Measurements from ENCODE around the gene MAPKBP1. TPM values are rescaled to one million over a fixed set of nuclear protein-coding genes. Genes with fewer than 3 reads are reported as not detected.

MAPKBP1 gene
- total RNA-seq, 2 experiments from 2014 or later: 16.1 to 16.6 TPM

DNA sequence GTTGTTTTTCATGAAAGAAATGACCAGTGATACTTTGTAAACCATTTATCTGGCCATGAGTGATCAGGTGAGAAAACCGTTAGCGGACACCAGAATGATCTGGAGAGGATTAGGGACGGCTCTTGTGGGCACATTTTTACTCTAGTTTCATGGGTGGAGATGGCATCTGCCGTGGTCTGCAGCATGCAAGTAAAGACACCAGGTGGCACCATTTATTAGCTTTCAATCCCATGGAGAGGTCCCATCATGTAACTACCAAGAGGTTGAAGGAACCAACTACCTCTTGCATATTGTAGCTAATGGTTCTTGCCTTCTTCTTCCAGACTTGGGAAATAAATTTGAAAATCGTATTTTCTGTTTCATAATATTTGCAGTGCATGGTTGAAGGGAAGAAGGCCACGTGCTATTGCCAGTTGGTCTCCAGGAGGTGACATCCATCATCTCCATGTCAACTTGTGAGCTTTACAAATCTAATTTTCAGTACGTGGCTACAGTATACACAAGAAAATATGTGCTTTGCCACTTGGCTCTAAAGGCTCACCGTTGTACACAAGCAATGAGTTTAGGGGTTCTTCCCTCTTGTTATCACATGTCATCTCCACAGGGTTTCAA lies 1.5 kb upstream of the MAPKBP1 start:
- CTCF ChIA-PET: interaction anchor here (0.6 to 11.6 kb wide), 34 partner anchors 11 to 346 kb away, joined by 3 to 283 read pairs (median 6); partner anchors contain the start of genes EHD4, JMJD7 and TYRO3

DNA sequence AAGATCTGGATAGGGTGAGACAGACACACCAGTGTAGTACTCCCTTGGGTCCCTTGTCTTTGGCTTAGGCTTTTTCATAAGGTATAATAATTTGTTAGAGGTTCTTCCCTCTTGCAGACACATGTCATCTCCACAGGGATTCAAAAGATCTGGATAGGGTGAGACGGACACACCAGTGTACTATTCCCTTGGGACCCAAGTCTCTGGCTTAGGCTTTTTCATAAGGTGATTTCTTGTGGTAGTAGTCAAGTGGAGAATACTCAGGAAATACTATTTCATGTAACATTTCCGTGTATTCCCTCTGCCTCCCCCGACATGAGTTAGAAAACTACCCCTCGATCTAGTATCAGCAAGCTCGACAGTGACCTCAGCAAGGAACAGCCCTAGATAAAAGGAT lies 954 bp upstream of the MAPKBP1 start:
- no peak for DNase-seq
- intact Hi-C loops (cut with micrococcal nuclease): loop anchor here (5.0 kb wide), 1 partner anchor 216 kb away; the partner anchor contains the start of gene TYRO3
- Mint-ChIP-seq H3K4me1 (ENCODE audit: low read depth) (peaks cover 47% of the 10 kb centered on the region), H3K36me3 (no peaks in the 10 kb centered on the region), H3K27me3 (no peaks in the 10 kb centered on the region), H3K27ac (peak overlapping the region; percentile 95), H3K9me3 (no peaks in the 10 kb centered on the region), H3K4me3 (peak overlapping the region; percentile 92)
- ChIA-PET CTCF (interaction anchor here (0.7 to 11.6 kb wide), 41 partner anchors 11 to 346 kb away, joined by 3 to 283 read pairs (median 6); partner anchors contain the start of genes EHD4, JMJD7, MGA and TYRO3), POLR2A (interaction anchor here (1.0 to 2.2 kb wide), 7 partner anchors 10 to 199 kb away, joined by 3 to 10 read pairs (median 4); partner anchors contain the start of genes EHD4 and MGA)

More for the DNA sequence above, 1.5 kb upstream of the MAPKBP1 start:
- no peaks in the 10 kb centered on the region for H3K36me3 Mint-ChIP-seq
- no peaks in the 10 kb centered on the region for H3K9me3 Mint-ChIP-seq
- intact Hi-C loops (cut with micrococcal nuclease): loop anchor here (5.0 kb wide), 1 partner anchor 216 kb away; the partner anchor contains the start of gene TYRO3
- peak overlapping the region; percentile 95 for H3K27ac Mint-ChIP-seq
- H3K4me1 Mint-ChIP-seq (ENCODE audit: low read depth): peaks cover 42% of the 10 kb centered on the region
- H3K4me3 Mint-ChIP-seq: peak overlapping the region; percentile 92
- POLR2A ChIA-PET: interaction anchor here (1.5 kb wide), 1 partner anchor 11 kb away, joined by 6 read pairs; no protein-coding TSS in a partner anchor
- no peaks in the 10 kb centered on the region for H3K27me3 Mint-ChIP-seq
- DNase-seq: peak; percentile 71

DNA sequence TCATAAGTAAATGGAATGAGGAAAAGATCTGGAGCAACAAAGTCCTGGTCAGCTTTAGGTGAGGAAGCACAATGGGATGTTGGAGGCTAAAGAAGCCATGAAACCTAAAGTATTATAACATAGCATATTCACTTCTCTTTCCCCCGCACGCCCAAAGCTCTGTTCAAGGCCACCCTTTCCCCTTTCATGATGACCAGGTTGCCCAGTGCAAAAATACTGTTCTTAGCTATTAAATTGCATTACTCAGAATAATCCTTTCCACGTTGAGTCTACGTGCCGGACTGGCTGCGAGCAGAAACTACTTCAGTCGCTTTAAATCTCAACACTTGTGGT lies 589 bp upstream of the MAPKBP1 start:
- H3K9me3 Mint-ChIP-seq: no peaks in the 10 kb centered on the region

DNA sequence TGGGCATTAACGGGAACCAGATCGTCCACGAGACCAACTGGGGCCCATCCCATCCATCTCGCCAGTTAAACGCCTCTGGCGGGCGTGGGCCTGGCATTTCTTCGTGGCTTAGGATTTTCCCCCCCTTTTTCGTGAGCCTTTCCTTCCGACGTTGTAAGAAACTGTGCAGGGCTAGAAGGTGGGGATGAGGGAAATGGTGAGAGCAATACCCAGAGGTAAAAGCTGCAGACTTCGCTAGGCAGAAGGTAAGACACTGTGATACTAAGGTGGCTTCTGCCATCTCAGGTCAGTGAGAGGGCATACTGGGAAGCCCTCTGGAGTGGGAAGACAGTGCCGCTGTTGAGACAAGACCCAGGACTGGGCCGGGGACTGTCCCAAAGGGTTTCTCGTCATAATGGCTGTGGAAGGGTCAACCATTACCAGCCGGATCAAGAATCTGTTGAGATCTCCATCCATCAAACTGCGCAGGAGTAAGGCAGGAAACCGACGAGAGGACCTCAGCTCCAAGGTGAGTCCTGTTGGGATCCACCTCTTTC lies 666 bp downstream of the MAPKBP1 start:
- intact Hi-C loops (cut with micrococcal nuclease): loop anchor here (1.0 to 5.0 kb wide), 9 partner anchors 36 to 284 kb away; partner anchors contain the start of genes JMJD7, MGA and TYRO3
- Mint-ChIP-seq H3K27ac (peak overlapping the region; percentile 95), H3K4me1 (ENCODE audit: low read depth) (peaks cover 62% of the 10 kb centered on the region), H3K36me3 (no peaks in the 10 kb centered on the region), H3K4me3 (peak overlapping the region; percentile 92), H3K9me3 (no peaks in the 10 kb centered on the region), H3K27me3 (no peaks in the 10 kb centered on the region)
- ChIA-PET POLR2A (interaction anchor here (0.5 to 2.2 kb wide), 11 partner anchors 16 to 197 kb away, joined by 3 to 10 read pairs (median 3); partner anchors contain the start of genes EHD4 and MGA), CTCF (interaction anchor here (0.8 to 11.6 kb wide), 25 partner anchors 9 to 310 kb away, joined by 3 to 283 read pairs (median 8); partner anchors contain the start of genes JMJD7, MGA and TYRO3)
- no peak for DNase-seq

More for the DNA sequence above, 589 bp upstream of the MAPKBP1 start:
- POLR2A ChIA-PET: interaction anchor here (1.0 to 2.2 kb wide), 9 partner anchors 10 to 199 kb away, joined by 3 to 10 read pairs (median 4); partner anchors contain the start of genes EHD4 and MGA
- intact Hi-C loops (cut with micrococcal nuclease): loop anchor here (1.0 to 5.0 kb wide), 9 partner anchors 38 to 286 kb away; partner anchors contain the start of genes JMJD7, MGA and TYRO3
- H3K4me1 Mint-ChIP-seq (ENCODE audit: low read depth): peaks cover 51% of the 10 kb centered on the region
- CTCF ChIA-PET: interaction anchor here (0.6 to 11.6 kb wide), 43 partner anchors 10 to 501 kb away, joined by 3 to 283 read pairs (median 6); partner anchors contain the start of genes EHD4, JMJD7, MGA and RPAP1
- H3K36me3 Mint-ChIP-seq: no peaks in the 10 kb centered on the region
- peak overlapping the region; percentile 95 for H3K27ac Mint-ChIP-seq
- no peaks in the 10 kb centered on the region for H3K27me3 Mint-ChIP-seq
- peak overlapping the region; percentile 92 for H3K4me3 Mint-ChIP-seq
- no peak for DNase-seq

DNA sequence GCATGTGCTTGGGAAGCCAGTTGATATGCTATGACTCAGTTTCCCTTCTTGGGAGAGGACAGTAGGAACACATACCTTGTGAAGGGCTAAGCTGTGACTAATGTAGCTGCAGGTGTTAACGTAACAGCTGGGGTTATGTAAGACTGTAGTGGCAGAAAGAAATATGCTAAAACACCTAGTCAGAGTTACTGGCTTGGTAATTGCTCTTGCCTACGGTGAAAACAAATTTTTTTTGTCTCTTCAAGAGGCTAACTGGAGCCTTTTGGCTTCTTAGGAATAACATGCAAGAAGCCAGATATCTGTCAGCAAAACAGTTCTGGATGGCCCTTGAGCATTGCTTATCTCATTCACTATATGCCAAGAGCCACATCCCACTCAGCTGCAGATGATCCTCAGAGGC lies 1.4 kb downstream of the MAPKBP1 start:
- ChIA-PET POLR2A (interaction anchor here (1.4 kb wide), 1 partner anchor 26 kb away, joined by 4 read pairs; no protein-coding TSS in a partner anchor), CTCF (interaction anchor here (1.3 to 11.6 kb wide), 5 partner anchors 9 to 218 kb away, joined by 4 to 283 read pairs (median 16); partner anchors contain the start of gene TYRO3)
- DNase-seq: no peak
- no peaks in the 10 kb centered on the region for H3K9me3 Mint-ChIP-seq
- intact Hi-C loops (cut with micrococcal nuclease): loop anchor here (2.0 kb wide), 2 partner anchors 115 to 195 kb away; partner anchors contain the start of gene MGA
- H3K27ac Mint-ChIP-seq: no peak overlapping the region
- H3K36me3 Mint-ChIP-seq: no peaks in the 10 kb centered on the region
- H3K27me3 Mint-ChIP-seq: no peaks in the 10 kb centered on the region
- H3K4me1 Mint-ChIP-seq (ENCODE audit: low read depth): peaks cover 67% of the 10 kb centered on the region
- H3K4me3 Mint-ChIP-seq: peak overlapping the region; percentile 92

DNA sequence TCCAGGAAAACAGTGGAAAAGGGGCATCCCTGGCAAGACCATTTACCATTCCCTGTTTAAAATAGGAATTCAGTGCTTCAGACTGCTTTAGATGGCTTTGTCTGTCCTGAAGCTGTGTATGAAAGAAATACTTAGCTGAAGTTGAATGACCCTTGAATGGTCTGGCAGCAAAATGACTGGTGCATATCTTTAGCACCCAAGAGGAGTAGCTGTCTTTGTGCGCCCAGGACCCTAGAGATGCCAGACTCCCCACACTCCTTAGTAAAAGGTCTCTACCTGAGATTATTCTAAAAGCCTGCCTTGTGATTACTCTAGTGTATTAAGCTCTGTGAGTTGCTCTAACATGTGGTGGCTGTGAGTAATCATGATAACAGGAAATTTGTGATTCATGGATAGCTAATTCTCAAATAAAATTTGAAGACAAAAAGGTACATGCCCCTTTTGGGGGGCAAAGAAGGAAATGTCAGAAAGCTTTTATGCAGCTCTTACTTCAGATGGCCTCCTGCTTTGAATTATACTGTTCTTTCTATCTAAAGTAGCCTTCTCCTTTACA lies 3.2 kb downstream of the MAPKBP1 start:
- DNase-seq: no peak
- ChIA-PET CTCF (interaction anchor here (0.7 to 11.6 kb wide), 4 partner anchors 34 to 358 kb away, joined by 3 to 283 read pairs (median 3); no protein-coding TSS in a partner anchor), POLR2A (interaction anchor here (0.9 kb wide), 1 partner anchor 12 kb away, joined by 3 read pairs; no protein-coding TSS in a partner anchor)
- no peak overlapping the region for H3K27ac Mint-ChIP-seq
- no peaks in the 10 kb centered on the region for H3K9me3 Mint-ChIP-seq
- intact Hi-C loops (cut with micrococcal nuclease): no loop called here
- H3K36me3 Mint-ChIP-seq: no peaks in the 10 kb centered on the region
- H3K4me3 Mint-ChIP-seq: no peak overlapping the region
- H3K4me1 Mint-ChIP-seq (ENCODE audit: low read depth): peaks cover 69% of the 10 kb centered on the region
- no peaks in the 10 kb centered on the region for H3K27me3 Mint-ChIP-seq

DNA sequence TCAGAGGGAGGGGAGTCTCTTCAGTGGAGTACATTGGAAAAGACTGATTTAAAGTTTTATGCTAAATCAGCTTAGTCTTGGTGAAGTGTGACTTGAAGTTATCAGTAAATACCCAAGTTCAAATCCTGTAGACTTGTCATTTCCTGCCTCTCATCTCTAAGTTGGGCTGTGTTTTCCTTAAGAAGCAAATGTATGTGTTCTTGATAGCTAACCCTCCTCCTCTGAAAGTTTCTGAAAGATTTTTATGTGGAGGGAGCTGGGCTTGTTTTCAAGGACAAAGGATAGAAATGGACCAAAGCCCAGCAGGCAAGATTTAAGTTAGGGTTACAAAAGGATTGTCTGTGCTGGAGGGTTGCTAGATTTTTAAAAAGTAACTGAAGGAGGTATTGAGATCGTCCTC lies 4.2 kb downstream of the MAPKBP1 start:
- Mint-ChIP-seq H3K27ac (no peak overlapping the region), H3K36me3 (no peaks in the 10 kb centered on the region), H3K27me3 (no peaks in the 10 kb centered on the region), H3K9me3 (no peaks in the 10 kb centered on the region), H3K4me3 (no peak overlapping the region), H3K4me1 (ENCODE audit: low read depth) (peaks cover 62% of the 10 kb centered on the region)
- CTCF ChIA-PET: interaction anchor here (11.6 kb wide), 1 partner anchor 33 kb away, joined by 283 read pairs; no protein-coding TSS in a partner anchor
- POLR2A ChIA-PET: no interaction called here
- DNase-seq: no peak
- intact Hi-C loops (cut with micrococcal nuclease): no loop called here

DNA sequence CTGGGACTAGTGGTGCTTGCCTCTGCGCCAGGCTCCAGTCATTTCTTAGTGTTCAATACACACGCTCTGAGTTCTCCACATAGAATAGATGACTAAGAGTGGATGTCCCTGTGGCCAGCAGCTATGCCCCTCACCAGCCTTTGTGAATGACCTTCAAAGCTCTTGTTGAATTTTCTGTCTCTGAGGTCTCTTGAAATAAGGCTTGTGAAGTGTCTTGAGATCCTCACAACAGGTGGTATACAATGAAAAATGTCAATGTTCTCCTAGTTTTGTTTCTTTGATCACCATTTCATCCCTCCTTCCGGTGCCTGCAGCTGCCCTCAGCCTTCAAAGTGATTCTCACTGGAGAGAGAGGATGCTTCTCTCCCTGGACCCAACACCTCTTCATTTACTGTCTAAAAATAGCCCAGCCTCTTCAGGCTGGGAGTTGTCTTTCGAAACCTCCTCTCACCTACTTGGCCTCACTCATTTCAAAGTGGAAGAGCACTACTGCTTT lies 5.4 kb downstream of the MAPKBP1 start:
- POLR2A ChIA-PET: interaction anchor here (1.2 kb wide), 1 partner anchor 9 kb away, joined by 3 read pairs; no protein-coding TSS in a partner anchor
- H3K4me1 Mint-ChIP-seq (ENCODE audit: low read depth): peaks cover 58% of the 10 kb centered on the region
- no peak overlapping the region for H3K4me3 Mint-ChIP-seq
- CTCF ChIA-PET: interaction anchor here (11.6 kb wide), 1 partner anchor 32 kb away, joined by 283 read pairs; no protein-coding TSS in a partner anchor
- peak overlapping the region; percentile 49 for H3K27ac Mint-ChIP-seq
- DNase-seq: peak; percentile 24
- H3K9me3 Mint-ChIP-seq: no peaks in the 10 kb centered on the region
- H3K27me3 Mint-ChIP-seq: no peaks in the 10 kb centered on the region
- H3K36me3 Mint-ChIP-seq: no peaks in the 10 kb centered on the region
- intact Hi-C loops (cut with micrococcal nuclease): no loop called here

DNA sequence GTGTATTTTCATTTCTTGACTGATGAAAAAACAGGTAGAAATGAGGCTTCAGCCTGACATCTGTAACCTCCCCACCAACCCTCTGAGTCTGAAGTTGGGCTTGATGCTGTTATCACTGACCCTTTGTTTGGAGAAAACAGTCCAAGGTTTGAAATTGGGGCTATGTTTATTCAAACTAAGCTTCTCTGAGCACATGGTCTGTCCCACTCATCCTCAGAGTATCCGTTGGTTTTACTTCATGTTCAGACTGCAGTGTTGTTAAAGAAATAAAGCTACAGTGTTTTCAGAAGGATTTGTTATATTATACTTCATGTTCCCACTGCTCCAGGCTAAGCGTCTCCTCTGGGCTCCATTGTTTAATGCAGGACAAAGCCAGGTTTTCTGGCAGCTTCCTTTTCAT lies 6.0 kb downstream of the MAPKBP1 start:
- intact Hi-C loops (cut with micrococcal nuclease): no loop called here
- Mint-ChIP-seq H3K4me3 (no peak overlapping the region), H3K4me1 (ENCODE audit: low read depth) (peaks cover 54% of the 10 kb centered on the region), H3K36me3 (no peaks in the 10 kb centered on the region), H3K9me3 (no peaks in the 10 kb centered on the region), H3K27me3 (no peaks in the 10 kb centered on the region), H3K27ac (peak overlapping the region; percentile 49)
- POLR2A ChIA-PET: interaction anchor here (1.2 kb wide), 1 partner anchor 8 kb away, joined by 3 read pairs; no protein-coding TSS in a partner anchor
- CTCF ChIA-PET: interaction anchor here (0.6 to 11.6 kb wide), 3 partner anchors 31 to 316 kb away, joined by 3 to 283 read pairs (median 4); no protein-coding TSS in a partner anchor
- no peak for DNase-seq

DNA sequence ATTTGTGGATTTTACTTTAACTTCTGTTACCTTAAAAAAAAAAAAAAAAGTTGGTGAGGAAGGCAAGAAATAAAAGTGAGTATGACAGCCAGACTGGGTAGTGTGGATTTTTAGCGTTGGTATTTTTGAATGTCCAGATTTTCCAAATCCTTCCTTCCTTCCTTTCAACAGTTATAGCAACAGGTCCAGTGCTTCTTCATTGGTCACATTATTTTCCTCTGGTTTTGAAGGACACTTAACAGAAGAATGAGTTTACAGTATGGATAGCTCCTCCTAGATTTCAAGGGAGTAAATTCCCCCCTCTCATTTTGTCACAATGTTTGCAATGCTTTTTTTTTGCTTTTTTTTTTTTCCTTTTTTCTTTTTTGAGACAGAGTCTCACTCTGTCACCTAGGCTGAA lies 6.4 kb downstream of the MAPKBP1 start:
- ChIA-PET CTCF (interaction anchor here (0.6 to 11.6 kb wide), 4 partner anchors 31 to 316 kb away, joined by 3 to 283 read pairs (median 4); no protein-coding TSS in a partner anchor), POLR2A (no interaction called here)
- Mint-ChIP-seq H3K27me3 (no peaks in the 10 kb centered on the region), H3K9me3 (no peaks in the 10 kb centered on the region), H3K4me3 (no peak overlapping the region), H3K36me3 (no peaks in the 10 kb centered on the region), H3K27ac (no peak overlapping the region), H3K4me1 (ENCODE audit: low read depth) (peaks cover 49% of the 10 kb centered on the region)
- DNase-seq: no peak
- intact Hi-C loops (cut with micrococcal nuclease): no loop called here
